DMS114 treated with DMSO at 0.1 percent for 48 hours (cell line): ENCODE results near the gene NR4A3.

Source experiments
- DNase-seq: peaks from one replicate; lab custom pipeline; 2025; ENCODE audit not compliant: unreplicated experiment; lab: John Stamatoyannopoulos, UW

Gene NR4A3

GRCh38 chr9:99813739-99814138, 7.9 kb upstream of the NR4A3 start:
- DNase-seq, result no peak

- no peak for DNase-seq
Measured at GRCh38 chr9:99814359-99814758, 7.3 kb upstream of the NR4A3 start.

GRCh38 chr9:99816392-99816791, 5.3 kb upstream of the NR4A3 start:
- DNase-seq, result no peak

GRCh38 chr9:99818500-99818899, 3.2 kb upstream of the NR4A3 start:
- no peak for DNase-seq

GRCh38 chr9:99819123-99819855, 2.4 kb upstream of the NR4A3 start:
- no peak for DNase-seq

GRCh38 chr9:99819856-99820684, 1.6 kb upstream of the NR4A3 start:
- DNase-seq, result peak; percentile 69

- DNase-seq, result peak; percentile 34
Measured at GRCh38 chr9:99820685-99821395, 845 bp upstream of the NR4A3 start.

GRCh38 chr9:99822109-99822805, 572 bp downstream of the NR4A3 start:
- no peak for DNase-seq

- DNase-seq, result peak; percentile 19
Measured at GRCh38 chr9:99822806-99823591, 1.3 kb downstream of the NR4A3 start.

- no peak for DNase-seq
Measured at GRCh38 chr9:99823681-99824377, 2.1 kb downstream of the NR4A3 start.

GRCh38 chr9:99824378-99825171, 2.9 kb downstream of the NR4A3 start:
- DNase-seq, result no peak

GRCh38 chr9:99825172-99826046, 3.7 kb downstream of the NR4A3 start:
- DNase-seq, result no peak

- DNase-seq, result no peak
Measured at GRCh38 chr9:99826579-99826978, 4.9 kb downstream of the NR4A3 start.

GRCh38 chr9:99827244-99827643, 5.6 kb downstream of the NR4A3 start:
- no peak for DNase-seq

- no peak for DNase-seq
Measured at GRCh38 chr9:99828054-99828416, 6.3 kb downstream of the NR4A3 start.

- no peak for DNase-seq
Measured at GRCh38 chr9:99828417-99829176, 6.9 kb downstream of the NR4A3 start.

GRCh38 chr9:99831857-99832557, 10.3 kb downstream of the NR4A3 start:
- DNase-seq, result no peak
